WI38 (cell line): ENCODE data around the gene TGFBR3.

Experiments used
- H3K4me3 ChIP-seq: 2 replicates; pipeline ENCODE4 v1.5.1; 2011; ENCODE audit warnings: low read depth, mild to moderate bottlenecking, control low read depth, low read length
- TF ChIP-seq, protein P1 (sequence below): IDR thresholded peaks from 2 replicates; pipeline ENCODE4 v1.5.1; 2012; ENCODE audit warnings: low read depth, mild to moderate bottlenecking, control low read depth, low read length

Gene TGFBR3

DNA sequence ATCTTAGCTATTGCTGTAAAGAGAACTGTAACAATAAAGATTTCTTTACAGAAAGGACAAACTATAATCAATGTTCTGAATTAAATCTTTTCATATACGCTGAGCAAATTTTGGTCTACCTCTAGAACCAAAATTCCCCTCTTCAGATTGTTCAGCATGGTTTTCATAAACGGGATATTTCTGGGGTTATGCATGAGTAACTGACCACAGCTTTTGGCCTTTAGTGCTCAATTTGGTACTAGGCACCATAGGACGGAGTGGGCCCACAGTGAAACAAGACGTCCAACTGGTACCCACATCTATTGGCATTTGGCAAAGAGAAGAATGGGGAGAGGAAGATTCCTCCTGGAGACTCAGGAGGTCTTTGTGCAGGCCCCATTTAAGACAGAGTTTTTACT lies 184.5 kb downstream of the TGFBR3 start:
- no peak overlapping the region for H3K4me3 ChIP-seq
- TF ChIP-seq, protein P1, sequence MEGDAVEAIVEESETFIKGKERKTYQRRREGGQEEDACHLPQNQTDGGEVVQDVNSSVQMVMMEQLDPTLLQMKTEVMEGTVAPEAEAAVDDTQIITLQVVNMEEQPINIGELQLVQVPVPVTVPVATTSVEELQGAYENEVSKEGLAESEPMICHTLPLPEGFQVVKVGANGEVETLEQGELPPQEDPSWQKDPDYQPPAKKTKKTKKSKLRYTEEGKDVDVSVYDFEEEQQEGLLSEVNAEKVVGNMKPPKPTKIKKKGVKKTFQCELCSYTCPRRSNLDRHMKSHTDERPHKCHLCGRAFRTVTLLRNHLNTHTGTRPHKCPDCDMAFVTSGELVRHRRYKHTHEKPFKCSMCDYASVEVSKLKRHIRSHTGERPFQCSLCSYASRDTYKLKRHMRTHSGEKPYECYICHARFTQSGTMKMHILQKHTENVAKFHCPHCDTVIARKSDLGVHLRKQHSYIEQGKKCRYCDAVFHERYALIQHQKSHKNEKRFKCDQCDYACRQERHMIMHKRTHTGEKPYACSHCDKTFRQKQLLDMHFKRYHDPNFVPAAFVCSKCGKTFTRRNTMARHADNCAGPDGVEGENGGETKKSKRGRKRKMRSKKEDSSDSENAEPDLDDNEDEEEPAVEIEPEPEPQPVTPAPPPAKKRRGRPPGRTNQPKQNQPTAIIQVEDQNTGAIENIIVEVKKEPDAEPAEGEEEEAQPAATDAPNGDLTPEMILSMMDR = no peak

DNA sequence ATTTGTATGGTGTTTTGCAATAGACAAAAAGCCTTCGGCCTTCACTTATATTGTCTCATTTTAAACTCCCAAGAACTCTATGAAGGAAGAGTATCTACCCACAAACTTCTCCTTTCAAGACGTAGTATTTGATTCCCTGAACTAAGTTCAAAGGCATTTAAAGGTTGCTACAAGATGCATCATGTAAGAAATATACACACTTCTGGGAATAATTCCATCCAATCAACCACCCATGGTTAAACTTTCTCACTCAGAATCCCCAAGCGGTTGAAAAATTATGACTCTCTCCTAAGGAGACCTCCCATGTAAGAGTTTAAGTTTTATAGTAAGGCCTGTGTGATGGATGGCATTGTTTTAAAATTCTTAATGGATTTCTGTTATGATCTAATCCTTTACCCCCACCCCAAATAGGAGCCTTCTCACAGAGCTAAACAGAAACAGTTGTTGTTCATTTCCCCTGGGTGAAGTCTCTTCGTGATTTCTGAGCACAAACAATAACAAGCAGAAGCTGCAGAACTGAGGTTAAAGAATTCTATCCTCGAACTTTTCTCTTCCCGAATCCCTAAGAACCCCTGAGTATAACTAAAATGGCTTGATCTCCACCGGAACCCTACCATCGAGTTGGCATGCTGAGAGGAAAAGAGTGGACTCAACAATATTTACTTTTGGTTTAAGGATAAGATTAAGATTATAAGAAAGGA lies 185.0 kb downstream of the TGFBR3 start:
- TF ChIP-seq, protein P1 = no peak
- H3K4me3 ChIP-seq = no peak overlapping the region

DNA sequence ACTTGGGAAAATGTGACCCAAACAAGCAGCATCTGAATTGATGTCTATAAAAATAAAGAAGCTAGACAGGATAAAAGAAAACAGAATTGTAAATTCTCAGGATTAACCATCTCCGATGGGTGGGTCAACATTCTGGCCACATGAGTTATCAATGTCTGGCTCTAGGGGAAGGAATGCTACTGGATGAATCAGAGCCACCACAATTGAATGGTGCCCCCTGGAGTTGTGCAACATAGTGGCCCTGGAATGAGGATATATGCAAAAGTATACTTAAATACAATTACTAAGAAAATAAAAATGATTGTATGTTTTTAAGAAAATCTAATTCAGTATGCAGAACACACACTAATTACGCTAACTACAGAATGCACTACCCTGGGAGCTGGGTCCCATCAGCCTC lies 185.6 kb downstream of the TGFBR3 start:
- H3K4me3 ChIP-seq = no peak overlapping the region

DNA sequence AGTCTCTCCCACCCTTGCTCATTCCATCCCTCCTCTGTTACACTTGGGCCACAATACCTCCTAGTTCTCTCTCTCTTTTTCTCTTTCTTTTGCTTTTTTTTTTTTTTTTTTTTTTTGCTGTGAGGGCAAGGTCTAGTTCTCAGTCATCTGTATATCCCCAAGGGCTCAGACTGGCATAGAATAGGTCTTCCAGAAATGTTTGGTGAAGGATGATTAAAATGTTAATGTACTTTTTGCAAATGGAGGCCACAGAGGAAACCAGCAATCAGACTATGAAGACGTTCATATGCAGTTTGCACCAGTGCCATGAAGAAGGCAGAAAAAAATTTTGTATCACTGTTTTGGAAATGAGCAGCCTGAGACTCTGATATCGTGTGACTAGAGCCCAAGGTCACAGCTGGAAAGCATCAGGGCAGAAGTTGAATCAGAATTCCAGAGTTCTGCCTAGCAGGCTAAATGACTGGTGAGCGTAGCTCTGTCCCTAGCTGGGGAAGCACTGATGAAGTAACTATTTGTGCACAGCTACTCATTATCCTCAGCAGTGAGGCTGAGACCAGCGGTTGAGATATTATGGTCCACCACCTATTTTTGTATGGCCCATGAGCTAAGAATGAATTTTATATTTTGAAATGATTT lies 186.5 kb downstream of the TGFBR3 start:
- TF ChIP-seq, protein P1 = no peak
- no peak overlapping the region for H3K4me3 ChIP-seq

More for the DNA sequence above, 185.6 kb downstream of the TGFBR3 start:
- TF ChIP-seq, protein P1 = peak; percentile 11; the same call in 1 of the 2 replicates

DNA sequence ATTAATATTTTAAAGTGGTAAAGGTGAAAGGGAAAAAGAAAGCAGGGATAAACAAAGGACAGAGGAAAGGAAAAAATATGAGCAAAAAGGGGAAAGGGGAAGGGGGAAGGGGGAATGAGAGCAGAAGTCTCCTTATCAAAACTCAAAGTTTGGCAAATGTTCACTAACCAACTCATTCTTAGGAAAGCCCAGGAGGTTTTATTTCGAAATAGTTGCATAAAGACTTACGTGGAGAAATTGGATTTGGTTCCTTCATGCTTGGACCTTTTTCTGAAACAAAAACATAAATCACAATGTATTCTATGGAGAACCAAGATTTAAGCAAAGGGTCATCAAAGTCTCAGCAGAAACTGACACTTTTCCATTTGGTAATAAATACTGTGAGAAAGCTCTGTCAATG lies 188.1 kb downstream of the TGFBR3 start:
- TF ChIP-seq, protein P1 = no peak
- no peak overlapping the region for H3K4me3 ChIP-seq

DNA sequence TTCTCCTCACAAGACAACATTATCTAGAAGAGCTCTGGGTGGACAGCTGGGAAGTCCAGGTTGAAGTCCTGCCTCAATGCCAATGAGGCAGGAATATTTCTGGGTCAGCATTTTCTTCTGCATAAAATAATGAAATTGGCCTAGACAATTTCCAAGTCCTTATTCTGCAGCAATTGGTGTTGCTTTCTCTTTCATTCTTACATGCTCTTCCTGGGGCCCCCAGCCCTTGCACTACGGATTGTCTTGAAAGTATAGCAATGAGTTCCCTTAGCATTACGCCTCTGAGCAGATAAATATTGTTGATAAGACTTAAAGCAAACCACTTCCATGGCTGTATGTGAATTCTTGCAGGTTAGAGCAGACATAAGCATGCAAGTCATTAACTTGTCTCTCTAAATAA lies 188.5 kb downstream of the TGFBR3 start:
- no peak overlapping the region for H3K4me3 ChIP-seq
- TF ChIP-seq, protein P1 = no peak

DNA sequence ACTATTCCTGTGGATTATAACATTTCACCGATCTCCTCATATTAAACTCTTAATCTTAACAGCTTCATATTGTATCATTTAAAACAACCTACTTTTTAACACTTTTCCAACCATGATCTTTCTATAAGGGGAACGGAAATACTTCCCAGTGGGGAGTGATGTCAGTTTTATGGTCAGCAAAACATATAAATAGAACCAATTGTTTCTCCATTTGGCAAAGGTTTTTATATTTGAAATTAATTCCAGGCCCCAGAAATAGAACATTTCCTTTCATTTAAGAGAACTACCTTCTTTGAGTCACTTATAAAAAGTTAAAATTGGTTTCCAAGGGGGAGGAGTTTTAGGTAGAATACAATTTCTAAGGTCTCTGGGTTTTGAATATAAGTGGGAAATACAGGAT lies 189.6 kb downstream of the TGFBR3 start:
- no peak overlapping the region for H3K4me3 ChIP-seq
- TF ChIP-seq, protein P1 = no peak
